Erythroblast (primary cell): ENCODE data around the gene MYO9B.
A peak's percentile ranks its signal among the peaks of the same experiment; 100 is the strongest.
"Not testable (repeated sequence)": the region's sequence is repeated elsewhere in the genome, so short reads cannot be mapped to it uniquely, and the experiment has no call there.

Experiments used
- DNase-seq, 2 experiments: peaks; one replicate each; lab custom pipeline; 2025; lab: John Stamatoyannopoulos, UW
- GATA1 ChIP-seq: IDR thresholded peaks from 2 replicates; pipeline ENCODE4 v1.6.1; 2011; ENCODE audit warnings: low read depth, mild to moderate bottlenecking, control low read depth, low read length, moderate library complexity
- POLR2A ChIP-seq: IDR thresholded peaks from 2 replicates; pipeline ENCODE4 v1.6.1; 2011; ENCODE audit warnings: mild to moderate bottlenecking, low read length

MYO9B gene

GRCh38 chr19:17124025-17124424 lies 48.4 kb downstream of the MYO9B start:
- TF ChIP-seq GATA1 (no peak), POLR2A (no peak)
- no peak for DNase-seq

- DNase-seq, result no peak
- TF ChIP-seq GATA1 (no peak), POLR2A (no peak)
Observed at GRCh38 chr19:17125062-17125727, 49.6 kb downstream of the MYO9B start.

- TF ChIP-seq POLR2A (no peak), GATA1 (no peak)
- DNase-seq, result peak; percentile 34 to 39
Observed at GRCh38 chr19:17125728-17126677, 50.4 kb downstream of the MYO9B start.

GRCh38 chr19:17127671-17128070 lies 52.1 kb downstream of the MYO9B start:
- TF ChIP-seq GATA1 (no peak), POLR2A (no peak)
- no peak for DNase-seq

GRCh38 chr19:17128403-17128802 lies 52.8 kb downstream of the MYO9B start:
- DNase-seq, result no peak
- no peak for TF ChIP-seq POLR2A
- no peak for TF ChIP-seq GATA1

GRCh38 chr19:17128820-17129219 lies 53.2 kb downstream of the MYO9B start:
- no peak for DNase-seq
- TF ChIP-seq GATA1, result no peak
- TF ChIP-seq POLR2A, result no peak

GRCh38 chr19:17129377-17129776 lies 53.8 kb downstream of the MYO9B start:
- no peak for DNase-seq
- TF ChIP-seq GATA1, result no peak
- TF ChIP-seq POLR2A, result no peak

- peak; percentile 75 to 81 for DNase-seq
- TF ChIP-seq POLR2A (no peak), GATA1 (no peak)
Observed at GRCh38 chr19:17135001-17135853, 59.6 kb downstream of the MYO9B start.

GRCh38 chr19:17136021-17136420 lies 60.4 kb downstream of the MYO9B start:
- TF ChIP-seq GATA1 (no peak), POLR2A (no peak)
- DNase-seq, result no peak

- no peak for TF ChIP-seq GATA1
- no peak for TF ChIP-seq POLR2A
- DNase-seq, result no peak
Observed at GRCh38 chr19:17136617-17137016, 61.0 kb downstream of the MYO9B start.

- TF ChIP-seq GATA1 (no peak), POLR2A (no peak)
Observed at GRCh38 chr19:17137417-17137816, 61.8 kb downstream of the MYO9B start.

GRCh38 chr19:17138052-17138846 lies 62.7 kb downstream of the MYO9B start:
- DNase-seq, result not testable (repeated sequence)

More at GRCh38 chr19:17137417-17137816, 61.8 kb downstream of the MYO9B start:
- DNase-seq, result peak; percentile 71 to 78
